Activated B cell treated with CpG ODN at 0.5 μM for 24 hours (primary cell): ENCODE data around the gene TIMM10. TPM values are rescaled to one million over a fixed set of nuclear protein-coding genes. Genes with fewer than 3 reads are reported as not detected.

Experiments used
- ATAC-seq: fragments of 200-7000 bp; cut with Tn5 transposase; one replicate; pipeline ENCODE4 v1.10.0; 2021; ENCODE audit warnings: low read depth, mild to moderate bottlenecking, moderate library complexity
- CTCF ChIA-PET: fragments of 350-600 bp; sonication (Branson Sonifier 250); formaldehyde crosslinking; loops from one replicate; lab custom pipeline; 2021; ENCODE audit warnings: antibody characterized with exemption; lab: Charles Lee
- POLR2A ChIA-PET: fragments of 350-600 bp; sonication (Branson Sonifier 250); formaldehyde crosslinking; loops from one replicate; lab custom pipeline; 2021; ENCODE audit warnings: antibody characterized with exemption; lab: Charles Lee
- DNase-seq: peaks from one replicate; pipeline ENCODE4 v3.0.0; 2022
- H3K27ac Mint-ChIP-seq: one replicate; pipeline ENCODE4 v1.8.0; 2020; ENCODE audit warnings: mixed read lengths
- H3K27me3 Mint-ChIP-seq: one replicate; pipeline ENCODE4 v1.8.0; 2021; ENCODE audit warnings: mixed read lengths
- H3K36me3 Mint-ChIP-seq: one replicate; pipeline ENCODE4 v1.8.0; 2021; ENCODE audit warnings: low read depth, mixed read lengths
- H3K4me1 Mint-ChIP-seq: one replicate; pipeline ENCODE4 v1.8.0; 2021; ENCODE audit warnings: mixed read lengths
- H3K4me3 Mint-ChIP-seq: one replicate; pipeline ENCODE4 v1.8.0; 2020; ENCODE audit warnings: mild to moderate bottlenecking, mixed read lengths
- H3K9me3 Mint-ChIP-seq: one replicate; pipeline ENCODE4 v1.8.0; 2020; ENCODE audit warnings: mixed read lengths
- intact Hi-C: fragments of 100-400 bp; cut with micrococcal nuclease; formaldehyde crosslinking; loops from one replicate; pipeline ENCODE4 v1.15.1; 2024
- total RNA-seq: library from RNA; stranded (reverse); gene quantifications from 2 replicates; pipeline ENCODE4 v1.2.3, GENCODE V29; 2022
- TF ChIP-seq, protein P1 (sequence below): fragments of 200-600 bp; IDR thresholded peaks from one replicate; pipeline ENCODE4 v1.8.0; 2022; ENCODE audit warnings: antibody characterized with exemption, mild to moderate bottlenecking

TIMM10 gene
- 100 and 108 TPM in 2 replicates for total RNA-seq

- ChIA-PET CTCF (interaction anchor here (1.2 to 9.7 kb wide), 6 partner anchors 37 to 184 kb away, joined by 4 to 224 read pairs (median 18); partner anchors contain the start of genes RTN4RL2 and UBE2L6), POLR2A (interaction anchor here (0.5 to 2.2 kb wide), 15 partner anchors 16 to 995 kb away, joined by 3 to 16 read pairs (median 4); partner anchors contain the start of genes MED19, SSRP1, TMX2 and TNKS1BP1)
- TF ChIP-seq, protein P1, sequence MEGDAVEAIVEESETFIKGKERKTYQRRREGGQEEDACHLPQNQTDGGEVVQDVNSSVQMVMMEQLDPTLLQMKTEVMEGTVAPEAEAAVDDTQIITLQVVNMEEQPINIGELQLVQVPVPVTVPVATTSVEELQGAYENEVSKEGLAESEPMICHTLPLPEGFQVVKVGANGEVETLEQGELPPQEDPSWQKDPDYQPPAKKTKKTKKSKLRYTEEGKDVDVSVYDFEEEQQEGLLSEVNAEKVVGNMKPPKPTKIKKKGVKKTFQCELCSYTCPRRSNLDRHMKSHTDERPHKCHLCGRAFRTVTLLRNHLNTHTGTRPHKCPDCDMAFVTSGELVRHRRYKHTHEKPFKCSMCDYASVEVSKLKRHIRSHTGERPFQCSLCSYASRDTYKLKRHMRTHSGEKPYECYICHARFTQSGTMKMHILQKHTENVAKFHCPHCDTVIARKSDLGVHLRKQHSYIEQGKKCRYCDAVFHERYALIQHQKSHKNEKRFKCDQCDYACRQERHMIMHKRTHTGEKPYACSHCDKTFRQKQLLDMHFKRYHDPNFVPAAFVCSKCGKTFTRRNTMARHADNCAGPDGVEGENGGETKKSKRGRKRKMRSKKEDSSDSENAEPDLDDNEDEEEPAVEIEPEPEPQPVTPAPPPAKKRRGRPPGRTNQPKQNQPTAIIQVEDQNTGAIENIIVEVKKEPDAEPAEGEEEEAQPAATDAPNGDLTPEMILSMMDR, result no peak
- Mint-ChIP-seq H3K27ac (peak within 1 kb of the TSS; percentile 90), H3K36me3 (peaks cover 31% of the 10 kb centered on the region), H3K4me3 (peak within 1 kb of the TSS; percentile 94), H3K9me3 (no peaks in the 10 kb centered on the region), H3K27me3 (no peaks in the 10 kb centered on the region), H3K4me1 (peaks cover 25% of the 10 kb centered on the region)
- DNase-seq (peak; percentile 77), ATAC-seq (peak; percentile 96)
- intact Hi-C loops, result loop anchor here (1.0 kb wide), 11 partner anchors 16 to 210 kb away; partner anchors contain the start of genes CLP1, MED19, SELENOH and SLC43A1
Observed at GRCh38 chr11:57530596-57531507, at the start of gene TIMM10. Gene TIMM10 (minus strand): TSS chr11:57530754. CDS start chr11:57530189, 565 bp downstream.

- Mint-ChIP-seq H3K9me3 (no peaks in the 10 kb centered on the region), H3K4me3 (no peak overlapping the region), H3K4me1 (no peaks in the 10 kb centered on the region), H3K27me3 (peaks cover 4% of the 10 kb centered on the region), H3K27ac (no peak overlapping the region), H3K36me3 (no peaks in the 10 kb centered on the region)
- POLR2A ChIA-PET, result no interaction called here
- CTCF ChIA-PET, result interaction anchor here (0.6 to 1.2 kb wide), 2 partner anchors 66 to 71 kb away, joined by 3 read pairs; no protein-coding TSS in a partner anchor
- ATAC-seq (no peak), DNase-seq (no peak)
- intact Hi-C loops, result no loop called here
- TF ChIP-seq, protein P1, result no peak
Observed at GRCh38 chr11:57574061-57574460, 43.5 kb upstream of the TIMM10 start.

GRCh38 chr11:57571606-57572005, 41.1 kb upstream of the TIMM10 start:
- TF ChIP-seq, protein P1, result no peak
- no peak overlapping the region for H3K4me3 Mint-ChIP-seq
- DNase-seq (no peak), ATAC-seq (no peak)
- no peaks in the 10 kb centered on the region for H3K9me3 Mint-ChIP-seq
- H3K27ac Mint-ChIP-seq, result no peak overlapping the region
- H3K36me3 Mint-ChIP-seq, result peaks cover 3% of the 10 kb centered on the region
- POLR2A ChIA-PET, result interaction anchor here (0.5 kb wide), 1 partner anchor 134 kb away, joined by 4 read pairs; no protein-coding TSS in a partner anchor
- intact Hi-C loops, result no loop called here
- peaks cover 4% of the 10 kb centered on the region for H3K27me3 Mint-ChIP-seq
- peaks cover 12% of the 10 kb centered on the region for H3K4me1 Mint-ChIP-seq
- CTCF ChIA-PET, result interaction anchor here (5.5 kb wide), 1 partner anchor 69 kb away, joined by 61 read pairs; no protein-coding TSS in a partner anchor

- intact Hi-C loops, result loop anchor here (1.0 to 10.0 kb wide), 11 partner anchors 73 to 1586 kb away; partner anchors contain the start of genes LPXN, MED19, TMX2 and ZFP91
- DNase-seq, result no peak
- ATAC-seq, result peak; percentile 4
- Mint-ChIP-seq H3K27me3 (no peaks in the 10 kb centered on the region), H3K36me3 (peaks cover 19% of the 10 kb centered on the region), H3K27ac (peak overlapping the region; percentile 97), H3K4me1 (peaks cover 39% of the 10 kb centered on the region), H3K4me3 (peak overlapping the region; percentile 99), H3K9me3 (no peaks in the 10 kb centered on the region)
- POLR2A ChIA-PET, result interaction anchor here (0.7 to 1.6 kb wide), 6 partner anchors 21 to 233 kb away, joined by 3 to 10 read pairs (median 6); partner anchors contain the start of genes SELENOH and TIMM10
- TF ChIP-seq, protein P1, result no peak
- CTCF ChIA-PET, result interaction anchor here (0.7 to 5.5 kb wide), 19 partner anchors 9 to 1482 kb away, joined by 3 to 61 read pairs (median 4); partner anchors contain the start of gene TIMM10
Observed at GRCh38 chr11:57568330-57568766, 37.8 kb upstream of the TIMM10 start.
